Measurements from ENCODE around the gene ARHGAP6. TPM values are rescaled to one million over a fixed set of nuclear protein-coding genes. Genes with fewer than 3 reads are reported as not detected.

ARHGAP6 gene
- total RNA-seq, 1 donor from 2014 or later = 16.7 TPM

- no peak for TF ChIP-seq CTCF (IDR thresholded peaks at IDR 0.05)
- ATAC-seq = no peak
- intact Hi-C loops (cut with DNase I) = no loop called here
- no peaks in the 10 kb centered on the region for H3K4me1 ChIP-seq
- no peak overlapping the region for H3K4me3 ChIP-seq
- no peak overlapping the region for H3K27ac ChIP-seq
- H3K36me3 ChIP-seq = no peaks in the 10 kb centered on the region
- DNase-seq = no peak
- H3K27me3 ChIP-seq (ENCODE audit: low read depth) = no peaks in the 10 kb centered on the region
- H3K9me3 ChIP-seq = no peaks in the 10 kb centered on the region
Observed at GRCh38 chrX:11408783-11409182, 256.9 kb downstream of the ARHGAP6 start.

DNA sequence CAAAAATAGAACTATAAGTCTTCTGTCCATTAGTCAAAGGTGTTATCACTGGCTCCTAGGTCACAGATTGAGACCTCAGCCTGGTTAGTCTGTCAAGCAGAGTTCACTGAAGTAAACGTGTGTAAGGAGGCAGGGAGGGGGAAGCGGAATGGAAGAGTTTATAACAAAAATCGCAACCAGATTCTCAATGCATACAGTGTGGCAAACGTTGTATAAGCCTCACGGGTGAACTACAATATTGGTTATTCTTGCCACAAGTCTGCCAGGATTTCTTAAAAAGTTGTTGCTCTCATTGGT is 257.7 kb downstream of the ARHGAP6 start:
- Histone ChIP-seq H3K27me3 (ENCODE audit: low read depth) (no peaks in the 10 kb centered on the region), H3K36me3 (no peaks in the 10 kb centered on the region), H3K4me3 (no peak overlapping the region), H3K27ac (no peak overlapping the region), H3K9me3 (no peaks in the 10 kb centered on the region), H3K4me1 (no peaks in the 10 kb centered on the region)
- ATAC-seq (no peak), DNase-seq (no peak)
- intact Hi-C loops (cut with DNase I) = no loop called here
- TF ChIP-seq CTCF (IDR thresholded peaks at IDR 0.05) = no peak

DNA sequence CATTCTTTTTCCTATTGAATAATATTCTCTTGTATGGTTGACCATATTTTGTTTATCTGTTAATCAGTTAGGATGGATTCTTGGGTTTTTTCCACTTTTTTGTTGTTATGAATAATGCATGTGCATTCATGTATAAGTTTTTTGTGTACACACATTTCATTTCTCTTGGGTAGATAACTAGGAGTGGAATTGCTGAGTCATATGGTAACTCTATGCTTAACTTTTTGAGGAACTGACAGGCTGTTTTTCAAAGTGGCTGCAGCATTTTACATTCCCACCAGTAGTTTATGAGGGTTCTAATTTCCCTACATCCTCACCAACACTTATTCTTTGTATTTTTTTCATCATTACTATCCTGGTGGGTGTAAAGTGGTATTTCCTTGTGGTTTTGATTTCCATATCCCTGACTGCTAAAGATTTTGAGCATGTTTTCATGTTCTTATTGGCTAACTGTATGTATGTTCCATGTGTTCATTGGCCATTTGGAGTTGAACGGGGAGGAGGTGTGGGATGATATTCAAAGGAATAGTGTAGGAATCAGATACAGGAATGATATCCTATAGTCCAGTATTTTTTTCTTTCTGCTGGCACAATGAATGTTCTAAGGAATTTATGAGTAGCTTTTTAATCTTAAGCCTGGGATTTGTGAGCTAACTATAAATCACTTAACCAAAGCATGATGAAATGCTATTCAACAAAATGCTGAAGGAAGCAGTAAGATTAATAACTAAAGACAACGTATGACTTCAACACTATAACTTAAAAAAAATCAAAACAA is 258.2 kb downstream of the ARHGAP6 start:
- H3K4me1 ChIP-seq = no peaks in the 10 kb centered on the region
- H3K36me3 ChIP-seq = no peaks in the 10 kb centered on the region
- H3K4me3 ChIP-seq = no peak overlapping the region
- DNase-seq (no peak), ATAC-seq (no peak)
- intact Hi-C loops (cut with DNase I) = no loop called here
- H3K27me3 ChIP-seq (ENCODE audit: low read depth) = no peaks in the 10 kb centered on the region
- no peak for TF ChIP-seq CTCF (IDR thresholded peaks at IDR 0.05)
- no peak overlapping the region for H3K27ac ChIP-seq
- H3K9me3 ChIP-seq = no peaks in the 10 kb centered on the region

DNA sequence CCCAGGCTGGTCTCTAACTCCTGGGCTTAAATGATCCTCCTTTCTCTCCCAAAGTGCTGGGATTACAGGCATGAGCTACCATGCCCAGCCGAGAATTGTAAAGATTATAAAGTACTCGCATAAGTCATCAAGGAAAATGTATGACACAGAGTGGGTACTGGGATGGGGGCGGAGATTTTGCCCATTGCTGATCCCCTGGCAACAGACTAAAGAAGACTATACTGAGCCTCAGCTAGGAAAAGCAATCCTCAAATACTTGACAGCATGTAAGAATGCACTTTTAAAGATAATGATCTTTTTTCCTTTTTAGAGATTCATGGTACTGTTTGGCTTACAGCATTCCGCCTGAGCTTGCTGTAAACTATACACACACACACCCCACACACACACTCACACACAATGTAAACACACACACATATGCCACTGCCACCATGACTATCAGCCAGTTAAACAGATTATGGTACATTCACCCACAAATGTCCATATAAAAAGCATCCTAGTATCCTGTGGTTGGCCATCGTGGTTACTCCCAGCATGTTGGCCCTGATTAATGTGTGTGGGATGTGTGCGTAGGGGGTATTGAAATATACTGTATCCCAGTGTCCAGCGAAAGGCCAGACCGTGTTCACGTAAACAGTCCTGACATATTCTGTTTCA is 259.5 kb downstream of the ARHGAP6 start:
- ATAC-seq (no peak), DNase-seq (no peak)
- H3K36me3 ChIP-seq = no peaks in the 10 kb centered on the region
- H3K27ac ChIP-seq = no peak overlapping the region
- no peaks in the 10 kb centered on the region for H3K4me1 ChIP-seq
- no peaks in the 10 kb centered on the region for H3K27me3 ChIP-seq (ENCODE audit: low read depth)
- H3K9me3 ChIP-seq = no peaks in the 10 kb centered on the region
- no peak for TF ChIP-seq CTCF (IDR thresholded peaks at IDR 0.05)
- no peak overlapping the region for H3K4me3 ChIP-seq
- intact Hi-C loops (cut with DNase I) = no loop called here

- Histone ChIP-seq H3K4me3 (no peak overlapping the region), H3K36me3 (no peaks in the 10 kb centered on the region), H3K27ac (no peak overlapping the region), H3K4me1 (no peaks in the 10 kb centered on the region), H3K9me3 (no peaks in the 10 kb centered on the region), H3K27me3 (ENCODE audit: low read depth) (no peaks in the 10 kb centered on the region)
- no peak for DNase-seq
- ATAC-seq = no peak
- TF ChIP-seq CTCF (IDR thresholded peaks at IDR 0.05) = no peak
- intact Hi-C loops (cut with DNase I) = no loop called here
Observed at GRCh38 chrX:11403631-11404030, 262.1 kb downstream of the ARHGAP6 start.

Measured in lower lobe of right lung (tissue), 2 donors.